Activated CD8-positive, alpha-beta T cell treated with anti-CD3 and anti-CD28 coated beads for 36 hours (primary cell): Measurements from ENCODE around the gene NRG3. TPM values are rescaled to one million over a fixed set of nuclear protein-coding genes. Genes with fewer than 3 reads are reported as not detected.

ENCODE experiments used
- ATAC-seq: fragments of 200-7000 bp; cut with Tn5 transposase; one replicate; pipeline ENCODE4 v1.10.0; 2021; ENCODE audit warnings: mild to moderate bottlenecking, moderate library complexity
- CTCF ChIA-PET: fragments of 350-600 bp; sonication (Branson Sonifier 250); formaldehyde crosslinking; loops from one replicate; lab custom pipeline; 2021; ENCODE audit warnings: antibody characterized with exemption; lab: Charles Lee
- POLR2A ChIA-PET: fragments of 350-600 bp; sonication (Branson Sonifier 250); formaldehyde crosslinking; loops from one replicate; lab custom pipeline; 2021; ENCODE audit warnings: antibody characterized with exemption; lab: Charles Lee
- DNase-seq: peaks from one replicate; pipeline ENCODE4 v3.0.0-alpha.2; 2020
- H3K27ac Mint-ChIP-seq: one replicate; pipeline ENCODE4 v1.8.0; 2021; ENCODE audit warnings: mild to moderate bottlenecking, mixed read lengths
- H3K27me3 Mint-ChIP-seq: one replicate; pipeline ENCODE4 v1.8.0; 2021; ENCODE audit warnings: mixed read lengths
- H3K36me3 Mint-ChIP-seq: one replicate; pipeline ENCODE4 v1.8.0; 2021; ENCODE audit warnings: low read depth, mixed read lengths
- H3K4me1 Mint-ChIP-seq: one replicate; pipeline ENCODE4 v1.8.0; 2021; ENCODE audit warnings: low read depth, mixed read lengths
- H3K4me3 Mint-ChIP-seq: one replicate; pipeline ENCODE4 v1.8.0; 2021; ENCODE audit warnings: mild to moderate bottlenecking, moderate library complexity, mixed read lengths
- H3K9me3 Mint-ChIP-seq: one replicate; pipeline ENCODE4 v1.8.0; 2021; ENCODE audit warnings: mixed read lengths
- intact Hi-C: fragments of 100-400 bp; cut with micrococcal nuclease; formaldehyde crosslinking; loops from one replicate; pipeline ENCODE4 v1.10.0; 2022
- total RNA-seq, 2 experiments: library from RNA; stranded (reverse); gene quantifications; one replicate each; pipeline ENCODE4 v1.2.3, GENCODE V29; 2021
- TF ChIP-seq, protein P1 (sequence below): fragments of 200-600 bp; IDR thresholded peaks from one replicate; pipeline ENCODE4 v1.8.0; 2022; ENCODE audit warnings: antibody characterized with exemption, mild to moderate bottlenecking

Gene NRG3
- total RNA-seq, 2 experiments from 2014 or later = not detected

DNA sequence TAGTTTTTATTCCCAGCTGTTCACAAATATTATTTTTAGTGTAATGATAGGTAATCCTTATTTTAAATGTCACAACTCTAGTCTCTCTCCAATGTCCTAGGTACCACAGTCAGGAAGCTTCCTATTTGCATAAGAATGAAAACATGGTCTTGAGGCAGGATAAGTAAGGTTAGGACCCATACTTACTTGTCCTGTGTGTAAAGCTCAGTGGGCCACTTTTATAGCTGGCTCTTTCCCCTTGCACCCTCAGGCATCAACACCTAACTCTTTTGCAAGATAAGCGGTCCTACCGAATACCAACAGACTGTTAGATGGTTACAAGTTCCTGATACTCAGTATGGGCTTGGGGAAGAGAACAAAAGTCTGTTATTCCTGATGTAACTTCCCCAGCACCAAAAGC is 986.9 kb downstream of the NRG3 start:
- ATAC-seq = no peak
- Mint-ChIP-seq H3K4me1 (no peaks in the 10 kb centered on the region), H3K4me3 (no peak overlapping the region), H3K27ac (no peak overlapping the region), H3K9me3 (peaks cover 3% of the 10 kb centered on the region), H3K36me3 (no peaks in the 10 kb centered on the region), H3K27me3 (no peaks in the 10 kb centered on the region)
- ChIA-PET POLR2A (no interaction called here), CTCF (no interaction called here)
- intact Hi-C loops = no loop called here
- TF ChIP-seq, protein P1, sequence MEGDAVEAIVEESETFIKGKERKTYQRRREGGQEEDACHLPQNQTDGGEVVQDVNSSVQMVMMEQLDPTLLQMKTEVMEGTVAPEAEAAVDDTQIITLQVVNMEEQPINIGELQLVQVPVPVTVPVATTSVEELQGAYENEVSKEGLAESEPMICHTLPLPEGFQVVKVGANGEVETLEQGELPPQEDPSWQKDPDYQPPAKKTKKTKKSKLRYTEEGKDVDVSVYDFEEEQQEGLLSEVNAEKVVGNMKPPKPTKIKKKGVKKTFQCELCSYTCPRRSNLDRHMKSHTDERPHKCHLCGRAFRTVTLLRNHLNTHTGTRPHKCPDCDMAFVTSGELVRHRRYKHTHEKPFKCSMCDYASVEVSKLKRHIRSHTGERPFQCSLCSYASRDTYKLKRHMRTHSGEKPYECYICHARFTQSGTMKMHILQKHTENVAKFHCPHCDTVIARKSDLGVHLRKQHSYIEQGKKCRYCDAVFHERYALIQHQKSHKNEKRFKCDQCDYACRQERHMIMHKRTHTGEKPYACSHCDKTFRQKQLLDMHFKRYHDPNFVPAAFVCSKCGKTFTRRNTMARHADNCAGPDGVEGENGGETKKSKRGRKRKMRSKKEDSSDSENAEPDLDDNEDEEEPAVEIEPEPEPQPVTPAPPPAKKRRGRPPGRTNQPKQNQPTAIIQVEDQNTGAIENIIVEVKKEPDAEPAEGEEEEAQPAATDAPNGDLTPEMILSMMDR = no peak
- no peak for DNase-seq

- no peak overlapping the region for H3K27ac Mint-ChIP-seq
- no peak for ATAC-seq
- peaks cover 3% of the 10 kb centered on the region for H3K9me3 Mint-ChIP-seq
- no peak for DNase-seq
- H3K27me3 Mint-ChIP-seq = no peaks in the 10 kb centered on the region
- TF ChIP-seq, protein P1 = no peak
- no peaks in the 10 kb centered on the region for H3K36me3 Mint-ChIP-seq
- no peaks in the 10 kb centered on the region for H3K4me1 Mint-ChIP-seq
- H3K4me3 Mint-ChIP-seq = no peak overlapping the region
- ChIA-PET CTCF (no interaction called here), POLR2A (no interaction called here)
- intact Hi-C loops = no loop called here
Measured at GRCh38 chr10:82865366-82865765, 990.4 kb downstream of the NRG3 start.

DNA sequence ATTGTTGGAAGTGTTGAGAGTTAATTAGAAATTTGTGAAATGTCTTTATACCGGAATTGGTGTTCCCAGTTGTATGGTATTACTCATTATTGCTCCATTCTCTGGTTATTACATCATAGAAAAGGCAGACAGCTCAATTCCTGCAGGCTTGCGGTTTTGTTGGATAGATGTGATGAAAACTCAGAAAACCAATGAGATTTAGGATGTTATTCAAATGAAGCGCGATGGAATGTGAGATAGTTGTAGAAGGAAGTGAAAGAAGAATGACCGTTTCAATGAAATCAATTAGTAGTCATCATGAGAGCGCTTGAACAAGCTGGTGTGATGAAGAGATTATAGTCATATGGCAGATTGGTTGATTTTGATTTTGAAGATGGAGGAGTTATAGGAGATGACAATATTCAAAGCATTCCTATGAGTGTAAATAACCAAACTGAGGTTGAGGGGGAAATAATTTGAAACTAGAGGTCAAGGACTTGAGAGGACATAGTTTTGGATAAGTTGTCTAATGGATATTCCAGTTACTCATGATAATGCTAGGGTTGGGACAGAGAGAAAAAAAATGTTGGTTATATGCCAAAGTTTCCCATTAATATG is 991.5 kb downstream of the NRG3 start:
- no peaks in the 10 kb centered on the region for H3K27me3 Mint-ChIP-seq
- POLR2A ChIA-PET = no interaction called here
- intact Hi-C loops = no loop called here
- no peaks in the 10 kb centered on the region for H3K4me1 Mint-ChIP-seq
- H3K4me3 Mint-ChIP-seq = no peak overlapping the region
- DNase-seq (no peak), ATAC-seq (no peak)
- H3K36me3 Mint-ChIP-seq = no peaks in the 10 kb centered on the region
- H3K9me3 Mint-ChIP-seq = peaks cover 2% of the 10 kb centered on the region
- TF ChIP-seq, protein P1 = no peak
- CTCF ChIA-PET = no interaction called here
- no peak overlapping the region for H3K27ac Mint-ChIP-seq

DNA sequence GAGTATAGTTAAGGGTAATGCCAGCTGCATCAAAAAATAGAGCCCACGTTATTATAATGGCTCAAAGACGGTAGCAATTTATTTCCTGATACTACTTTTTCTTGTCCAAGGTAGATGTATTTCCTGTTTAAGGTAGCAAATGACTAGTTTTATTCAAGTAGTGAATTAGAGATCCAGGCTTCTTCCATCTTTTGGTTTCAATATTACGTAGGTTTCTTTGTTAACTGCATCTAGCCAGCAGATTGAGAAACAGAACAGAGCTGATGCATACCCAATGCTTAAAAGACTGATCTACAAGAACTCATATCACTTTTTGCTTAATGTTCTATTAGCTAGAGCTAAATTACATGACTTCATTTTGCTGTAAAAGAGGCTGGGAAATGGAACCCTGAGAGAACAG is 992.1 kb downstream of the NRG3 start:
- POLR2A ChIA-PET = no interaction called here
- intact Hi-C loops = no loop called here
- no peak for ATAC-seq

DNA sequence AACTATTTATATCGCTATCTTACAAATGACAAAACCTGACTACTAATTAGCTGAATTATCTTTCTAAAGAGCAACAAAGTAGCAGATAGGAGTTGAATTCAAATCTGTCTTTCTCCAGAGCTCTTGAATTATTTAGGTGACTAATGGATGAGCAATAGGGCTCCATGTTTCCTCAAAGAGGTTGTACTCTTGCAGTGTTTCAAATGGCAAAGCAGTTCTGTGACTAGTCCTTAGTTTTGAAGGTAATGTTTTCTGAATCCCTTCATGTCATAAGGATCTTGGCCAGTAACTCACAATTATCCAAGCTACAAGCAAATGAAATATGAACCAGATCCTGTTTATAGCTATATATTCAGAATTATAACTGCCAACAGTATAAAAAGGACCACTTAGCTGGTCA is 999.7 kb downstream of the NRG3 start:
- TF ChIP-seq, protein P1 = no peak
- no peaks in the 10 kb centered on the region for H3K36me3 Mint-ChIP-seq
- intact Hi-C loops = no loop called here
- H3K9me3 Mint-ChIP-seq = peaks cover 2% of the 10 kb centered on the region
- CTCF ChIA-PET = no interaction called here
- H3K27ac Mint-ChIP-seq = no peak overlapping the region
- DNase-seq (no peak), ATAC-seq (no peak)
- POLR2A ChIA-PET = no interaction called here
- no peak overlapping the region for H3K4me3 Mint-ChIP-seq
- H3K27me3 Mint-ChIP-seq = no peaks in the 10 kb centered on the region
- H3K4me1 Mint-ChIP-seq = no peaks in the 10 kb centered on the region

More for the DNA sequence above, 992.1 kb downstream of the NRG3 start:
- Mint-ChIP-seq H3K9me3 (peaks cover 2% of the 10 kb centered on the region), H3K36me3 (no peaks in the 10 kb centered on the region), H3K4me1 (no peaks in the 10 kb centered on the region), H3K27me3 (no peaks in the 10 kb centered on the region), H3K4me3 (no peak overlapping the region), H3K27ac (no peak overlapping the region)
- no peak for DNase-seq
- CTCF ChIA-PET = no interaction called here
- TF ChIP-seq, protein P1 = no peak
